Panc1 (cell line): Measurements from ENCODE around the gene SUPT20HL1.

Source experiments
- CTCF ChIP-seq: fragments of 450-650 bp; IDR thresholded peaks from 2 replicates; pipeline ENCODE4 v1.5.1; 2017; ENCODE audit warnings: mild to moderate bottlenecking
- POLR2AphosphoS5 ChIP-seq: IDR thresholded peaks from 2 replicates; pipeline ENCODE4 v1.6.1; 2012; ENCODE audit warnings: mild to moderate bottlenecking, low read depth, low read length, moderate library complexity
- REST ChIP-seq, 2 experiments: IDR thresholded peaks; 2 replicates each; pipeline ENCODE4 v1.6.1; 2011 to 2012; ENCODE audit warnings: low read depth in 2 of 2, control low read depth in 1 of 2, low read length in 1 of 2, mild to moderate bottlenecking in 1 of 2, moderate library complexity in 1 of 2; ENCODE audit not compliant: insufficient read depth in 1 of 2
- SIN3A ChIP-seq: IDR thresholded peaks from 2 replicates; pipeline ENCODE4 v1.6.1; 2012; ENCODE audit warnings: low read depth, mild to moderate bottlenecking, low read length, moderate library complexity, borderline replicate concordance; ENCODE audit not compliant: insufficient read depth

- TF ChIP-seq CTCF = no peak
- no peak for TF ChIP-seq REST (IDR thresholded peaks at IDR 0.05; ENCODE audit: insufficient read depth in 1 of 2, low read depth in 2 of 2, low read length in 1 of 2)
- TF ChIP-seq POLR2AphosphoS5 = no peak
- no peak for TF ChIP-seq SIN3A
Measured at GRCh38 chrX:24399550-24399949, 39.1 kb downstream of the SUPT20HL1 start.
